Ishikawa (cell line): ENCODE data around the gene GLIS1.

ENCODE experiments used
- CEBPB ChIP-seq: IDR thresholded peaks from 2 replicates; pipeline ENCODE4 v1.6.1; 2012
- CREB1 ChIP-seq: IDR thresholded peaks from 2 replicates; pipeline ENCODE4 v1.6.1; 2012; ENCODE audit warnings: low read depth
- EGR1 ChIP-seq: IDR thresholded peaks from 2 replicates; pipeline ENCODE4 v1.6.1; 2012
- EP300 ChIP-seq: IDR thresholded peaks from 2 replicates; pipeline ENCODE4 v1.6.1; 2012; ENCODE audit warnings: borderline replicate concordance
- FOXM1 ChIP-seq: IDR thresholded peaks from 2 replicates; pipeline ENCODE4 v1.6.1; 2012; ENCODE audit warnings: low read depth, borderline replicate concordance
- MAX ChIP-seq: IDR thresholded peaks from 2 replicates; pipeline ENCODE4 v1.6.1; 2012
- NFIC ChIP-seq: IDR thresholded peaks from 2 replicates; pipeline ENCODE4 v1.6.1; 2012
- RAD21 ChIP-seq: IDR thresholded peaks from 2 replicates; pipeline ENCODE4 v1.6.1; 2012; ENCODE audit warnings: low read depth
- REST ChIP-seq: IDR thresholded peaks from 2 replicates; pipeline ENCODE4 v1.6.1; 2012; ENCODE audit warnings: low read depth, mild to moderate bottlenecking
- TAF1 ChIP-seq: IDR thresholded peaks from 2 replicates; pipeline ENCODE4 v1.6.1; 2012; ENCODE audit warnings: low read depth, mild to moderate bottlenecking
- TCF12 ChIP-seq: IDR thresholded peaks from 2 replicates; pipeline ENCODE4 v1.6.1; 2012; ENCODE audit warnings: low read depth
- TEAD4 ChIP-seq: IDR thresholded peaks from 2 replicates; pipeline ENCODE4 v1.6.1; 2012
- USF1 ChIP-seq: IDR thresholded peaks from 2 replicates; pipeline ENCODE4 v1.6.1; 2012
- YY1 ChIP-seq: IDR thresholded peaks from 2 replicates; pipeline ENCODE4 v1.6.1; 2012; ENCODE audit warnings: low read depth
- ZBTB7A ChIP-seq: IDR thresholded peaks from 2 replicates; pipeline ENCODE4 v1.6.1; 2012; ENCODE audit warnings: low read depth

GLIS1 gene

GRCh38 chr1:53633073-53633704, 105.8 kb downstream of the GLIS1 start:
- TF ChIP-seq MAX (no peak), USF1 (no peak), EP300 (no peak)

GRCh38 chr1:53631622-53632310, 107.2 kb downstream of the GLIS1 start:
- no peak for TF ChIP-seq CREB1
- no peak for TF ChIP-seq EP300
- TF ChIP-seq TEAD4: no peak
- no peak for TF ChIP-seq NFIC
- no peak for TF ChIP-seq USF1
- no peak for TF ChIP-seq FOXM1
- TF ChIP-seq TCF12: no peak
- no peak for TF ChIP-seq YY1
- TF ChIP-seq EGR1: no peak
- TF ChIP-seq CEBPB: no peak
- no peak for TF ChIP-seq TAF1
- TF ChIP-seq RAD21: no peak
- TF ChIP-seq ZBTB7A: no peak
- TF ChIP-seq REST: no peak

GRCh38 chr1:53629101-53629691, 109.8 kb downstream of the GLIS1 start:
- no peak for TF ChIP-seq EGR1

GRCh38 chr1:53628286-53628955, 110.5 kb downstream of the GLIS1 start:
- no peak for TF ChIP-seq TAF1
- no peak for TF ChIP-seq USF1
- TF ChIP-seq RAD21: no peak
- no peak for TF ChIP-seq CEBPB
- TF ChIP-seq MAX: no peak
- TF ChIP-seq TCF12: no peak
- TF ChIP-seq EP300: no peak
- TF ChIP-seq EGR1: no peak
- no peak for TF ChIP-seq FOXM1
- no peak for TF ChIP-seq REST
- TF ChIP-seq YY1: no peak
- no peak for TF ChIP-seq ZBTB7A
- TF ChIP-seq NFIC: no peak
- no peak for TF ChIP-seq CREB1
- no peak for TF ChIP-seq TEAD4

- TF ChIP-seq NFIC (no peak), CEBPB (no peak), REST (no peak), MAX (no peak), YY1 (no peak), TEAD4 (no peak), USF1 (no peak), TAF1 (no peak), RAD21 (no peak), EGR1 (no peak), EP300 (no peak)
Measured at GRCh38 chr1:53627666-53628065, 111.3 kb downstream of the GLIS1 start.
